Measurements from ENCODE around the gene NT5DC1.

Gene NT5DC1

GRCh38 chr6:116289876-116290275 lies 189.2 kb downstream of the NT5DC1 start:
- Histone ChIP-seq H3K36me3 (ENCODE audit: control insufficient read depth, insufficient read depth, low read length) (no peaks in the 10 kb centered on the region), H3K4me1 (ENCODE audit: control insufficient read depth, insufficient read depth, low read length) (no peaks in the 10 kb centered on the region), H3K9ac (ENCODE audit: low read depth, low read length) (no peak overlapping the region), H3K27me3 (ENCODE audit: control insufficient read depth, insufficient read depth, low read length) (no peaks in the 10 kb centered on the region), H3K9me3 (ENCODE audit: control insufficient read depth, insufficient read depth, low read length) (no peaks in the 10 kb centered on the region), H3K27ac (ENCODE audit: low read depth, low read length) (no peak overlapping the region), H3K4me3 (ENCODE audit: low read depth, low read length) (no peak overlapping the region)

- no peak overlapping the region for H3K9ac ChIP-seq (ENCODE audit: low read depth, low read length)
- H3K27me3 ChIP-seq (ENCODE audit: control insufficient read depth, insufficient read depth, low read length), result no peaks in the 10 kb centered on the region
- no peaks in the 10 kb centered on the region for H3K36me3 ChIP-seq (ENCODE audit: control insufficient read depth, insufficient read depth, low read length)
- H3K27ac ChIP-seq (ENCODE audit: low read depth, low read length), result no peak overlapping the region
- H3K9me3 ChIP-seq (ENCODE audit: control insufficient read depth, insufficient read depth, low read length), result no peaks in the 10 kb centered on the region
- no peaks in the 10 kb centered on the region for H3K4me1 ChIP-seq (ENCODE audit: control insufficient read depth, insufficient read depth, low read length)
- no peak overlapping the region for H3K4me3 ChIP-seq (ENCODE audit: low read depth, low read length)
Observed at GRCh38 chr6:116290799-116291198, 190.1 kb downstream of the NT5DC1 start.

- H3K4me1 ChIP-seq (ENCODE audit: control insufficient read depth, insufficient read depth, low read length), result no peaks in the 10 kb centered on the region
- no peak overlapping the region for H3K9ac ChIP-seq (ENCODE audit: low read depth, low read length)
- H3K36me3 ChIP-seq (ENCODE audit: control insufficient read depth, insufficient read depth, low read length), result no peaks in the 10 kb centered on the region
- no peaks in the 10 kb centered on the region for H3K27me3 ChIP-seq (ENCODE audit: control insufficient read depth, insufficient read depth, low read length)
- no peaks in the 10 kb centered on the region for H3K9me3 ChIP-seq (ENCODE audit: control insufficient read depth, insufficient read depth, low read length)
- H3K4me3 ChIP-seq (ENCODE audit: low read depth, low read length), result no peak overlapping the region
- H3K27ac ChIP-seq (ENCODE audit: low read depth, low read length), result no peak overlapping the region
Observed at GRCh38 chr6:116291701-116292396, 191.2 kb downstream of the NT5DC1 start.

GRCh38 chr6:116292553-116292952 lies 191.9 kb downstream of the NT5DC1 start:
- Histone ChIP-seq H3K9me3 (ENCODE audit: control insufficient read depth, insufficient read depth, low read length) (no peaks in the 10 kb centered on the region), H3K36me3 (ENCODE audit: control insufficient read depth, insufficient read depth, low read length) (no peaks in the 10 kb centered on the region), H3K4me1 (ENCODE audit: control insufficient read depth, insufficient read depth, low read length) (no peaks in the 10 kb centered on the region), H3K9ac (ENCODE audit: low read depth, low read length) (no peak overlapping the region), H3K27ac (ENCODE audit: low read depth, low read length) (no peak overlapping the region), H3K4me3 (ENCODE audit: low read depth, low read length) (no peak overlapping the region), H3K27me3 (ENCODE audit: control insufficient read depth, insufficient read depth, low read length) (no peaks in the 10 kb centered on the region)

- no peaks in the 10 kb centered on the region for H3K4me1 ChIP-seq (ENCODE audit: control insufficient read depth, insufficient read depth, low read length)
- H3K4me3 ChIP-seq (ENCODE audit: low read depth, low read length), result no peak overlapping the region
- H3K9ac ChIP-seq (ENCODE audit: low read depth, low read length), result no peak overlapping the region
- no peaks in the 10 kb centered on the region for H3K27me3 ChIP-seq (ENCODE audit: control insufficient read depth, insufficient read depth, low read length)
- H3K27ac ChIP-seq (ENCODE audit: low read depth, low read length), result no peak overlapping the region
- H3K9me3 ChIP-seq (ENCODE audit: control insufficient read depth, insufficient read depth, low read length), result no peaks in the 10 kb centered on the region
- H3K36me3 ChIP-seq (ENCODE audit: control insufficient read depth, insufficient read depth, low read length), result no peaks in the 10 kb centered on the region
Observed at GRCh38 chr6:116298273-116298672, 197.6 kb downstream of the NT5DC1 start.

GRCh38 chr6:116298973-116299372 lies 198.3 kb downstream of the NT5DC1 start:
- no peaks in the 10 kb centered on the region for H3K36me3 ChIP-seq (ENCODE audit: control insufficient read depth, insufficient read depth, low read length)
- no peak overlapping the region for H3K27ac ChIP-seq (ENCODE audit: low read depth, low read length)
- no peaks in the 10 kb centered on the region for H3K27me3 ChIP-seq (ENCODE audit: control insufficient read depth, insufficient read depth, low read length)
- no peaks in the 10 kb centered on the region for H3K4me1 ChIP-seq (ENCODE audit: control insufficient read depth, insufficient read depth, low read length)
- H3K9ac ChIP-seq (ENCODE audit: low read depth, low read length), result no peak overlapping the region
- H3K4me3 ChIP-seq (ENCODE audit: low read depth, low read length), result no peak overlapping the region
- no peaks in the 10 kb centered on the region for H3K9me3 ChIP-seq (ENCODE audit: control insufficient read depth, insufficient read depth, low read length)

All from HUES48 (cell line).